HFFc6 (cell line): ENCODE data around the gene KIRREL3. TPM values are rescaled to one million over a fixed set of nuclear protein-coding genes. Genes with fewer than 3 reads are reported as not detected.

Experiments used
- DNase-seq: peaks from one replicate; pipeline ENCODE4 v3.0.0-alpha.2; 2018
- H3K27ac Mint-ChIP-seq: 2 replicates; pipeline ENCODE4 v1.8.0; 2020; ENCODE audit warnings: mild to moderate bottlenecking, mixed read lengths
- H3K27me3 Mint-ChIP-seq: 2 replicates; pipeline ENCODE4 v1.8.0; 2021; ENCODE audit warnings: mild to moderate bottlenecking, moderate library complexity, mixed read lengths; ENCODE audit not compliant: insufficient read depth
- H3K36me3 Mint-ChIP-seq: 2 replicates; pipeline ENCODE4 v1.8.0; 2021; ENCODE audit warnings: low read depth, mixed read lengths
- H3K4me1 Mint-ChIP-seq: 2 replicates; pipeline ENCODE4 v1.8.0; 2020; ENCODE audit warnings: low read depth, mixed read lengths
- H3K4me3 Mint-ChIP-seq: 2 replicates; pipeline ENCODE4 v1.8.0; 2020; ENCODE audit warnings: mild to moderate bottlenecking, moderate library complexity, mixed read lengths
- H3K9me3 Mint-ChIP-seq: 2 replicates; pipeline ENCODE4 v1.8.0; 2020; ENCODE audit warnings: mild to moderate bottlenecking, mixed read lengths
- total RNA-seq, 6 experiments: library from RNA; stranded (reverse); fragmentation: NEBNext Ultra II Directional; extraction: Animal tissue kit (Norgen Biotek cat#: 25700); gene quantifications; 2 replicates in 1 of 6; 3 replicates in 5 of 6; pipeline ENCODE4 v1.2.3, GENCODE V29; 2021
- TF ChIP-seq, protein P1 (sequence below): fragments of 200-600 bp; sonication (generic); IDR thresholded peaks from 2 replicates; pipeline ENCODE4 v1.5.0; 2021; ENCODE audit warnings: antibody characterized with exemption, mild to moderate bottlenecking

KIRREL3 gene
- total RNA-seq, 6 experiments from 2014 or later = 22.2 to 38.2 (median 33.2) TPM

DNA sequence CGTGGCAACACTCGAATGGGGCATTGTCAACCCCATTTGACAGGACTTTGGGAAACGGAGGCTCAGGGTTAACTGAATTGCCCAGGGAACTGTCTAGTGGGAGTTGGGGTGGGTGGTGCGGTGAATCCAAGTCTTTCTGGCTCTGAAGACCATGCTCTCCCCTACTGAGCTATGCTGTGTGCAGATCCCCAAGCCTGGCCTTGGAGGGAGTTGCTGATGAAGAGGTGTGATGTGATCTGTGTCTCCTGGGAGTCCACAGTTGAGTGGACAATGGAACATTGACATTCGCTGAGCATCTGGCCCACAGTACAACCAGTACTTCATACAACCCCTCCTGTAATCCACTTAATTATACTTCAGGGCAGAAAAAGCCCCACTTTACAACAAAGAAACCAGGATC lies 472.9 kb downstream of the KIRREL3 start:
- H3K4me3 Mint-ChIP-seq = no peak overlapping the region
- H3K9me3 Mint-ChIP-seq = no peaks in the 10 kb centered on the region
- peaks cover 14% of the 10 kb centered on the region; the same call in 1 of the 2 replicates for H3K36me3 Mint-ChIP-seq
- H3K27ac Mint-ChIP-seq = no peak overlapping the region
- DNase-seq = no peak
- TF ChIP-seq, protein P1, sequence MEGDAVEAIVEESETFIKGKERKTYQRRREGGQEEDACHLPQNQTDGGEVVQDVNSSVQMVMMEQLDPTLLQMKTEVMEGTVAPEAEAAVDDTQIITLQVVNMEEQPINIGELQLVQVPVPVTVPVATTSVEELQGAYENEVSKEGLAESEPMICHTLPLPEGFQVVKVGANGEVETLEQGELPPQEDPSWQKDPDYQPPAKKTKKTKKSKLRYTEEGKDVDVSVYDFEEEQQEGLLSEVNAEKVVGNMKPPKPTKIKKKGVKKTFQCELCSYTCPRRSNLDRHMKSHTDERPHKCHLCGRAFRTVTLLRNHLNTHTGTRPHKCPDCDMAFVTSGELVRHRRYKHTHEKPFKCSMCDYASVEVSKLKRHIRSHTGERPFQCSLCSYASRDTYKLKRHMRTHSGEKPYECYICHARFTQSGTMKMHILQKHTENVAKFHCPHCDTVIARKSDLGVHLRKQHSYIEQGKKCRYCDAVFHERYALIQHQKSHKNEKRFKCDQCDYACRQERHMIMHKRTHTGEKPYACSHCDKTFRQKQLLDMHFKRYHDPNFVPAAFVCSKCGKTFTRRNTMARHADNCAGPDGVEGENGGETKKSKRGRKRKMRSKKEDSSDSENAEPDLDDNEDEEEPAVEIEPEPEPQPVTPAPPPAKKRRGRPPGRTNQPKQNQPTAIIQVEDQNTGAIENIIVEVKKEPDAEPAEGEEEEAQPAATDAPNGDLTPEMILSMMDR = no peak
- no peaks in the 10 kb centered on the region; the same call in 1 of the 2 replicates for H3K4me1 Mint-ChIP-seq
- H3K27me3 Mint-ChIP-seq = peaks cover 11% of the 10 kb centered on the region

DNA sequence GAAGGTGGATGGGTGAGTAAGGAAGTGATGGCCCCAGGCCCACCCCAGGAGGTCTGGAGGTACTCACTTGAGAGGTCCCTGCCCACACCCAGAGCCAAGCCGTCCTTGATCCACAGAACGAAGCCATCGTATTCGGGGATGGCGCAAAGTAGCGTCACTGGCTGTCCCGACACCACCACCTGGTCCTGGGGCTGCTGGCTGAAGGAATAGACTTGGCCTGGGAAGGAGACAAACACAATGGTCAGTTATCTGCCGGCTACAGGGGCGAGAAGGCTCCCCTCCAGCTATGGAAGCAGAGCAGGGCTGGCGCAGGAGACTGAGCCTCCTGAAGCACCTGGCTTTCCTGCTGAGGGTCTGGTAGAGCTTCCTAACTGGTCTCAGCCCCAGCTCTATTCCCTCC lies 474.1 kb downstream of the KIRREL3 start:
- peaks cover 7% of the 10 kb centered on the region for H3K4me1 Mint-ChIP-seq

DNA sequence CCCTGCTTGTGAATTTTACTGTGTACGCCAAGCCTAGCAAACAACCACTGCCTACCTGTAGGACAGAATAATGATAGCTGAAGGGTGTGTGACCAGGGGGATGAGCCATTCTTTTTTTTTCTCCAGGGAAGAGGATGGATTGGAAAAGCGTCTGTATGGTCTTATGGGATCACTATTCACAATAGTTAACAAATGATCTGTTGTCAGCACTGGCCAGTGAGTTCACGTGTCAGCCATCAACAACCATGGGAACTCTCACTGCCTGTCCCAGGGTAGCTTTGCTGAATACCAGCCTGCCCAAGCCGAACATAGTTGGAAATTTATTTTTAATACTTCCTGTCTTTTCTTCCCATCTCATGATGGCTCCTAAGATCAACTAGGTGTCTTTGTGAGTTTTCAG lies 474.9 kb downstream of the KIRREL3 start:
- TF ChIP-seq, protein P1 = no peak
- Mint-ChIP-seq H3K4me1 (peaks cover 7% of the 10 kb centered on the region), H3K36me3 (peaks cover 25% of the 10 kb centered on the region), H3K27ac (no peak overlapping the region), H3K27me3 (peaks cover 11% of the 10 kb centered on the region), H3K4me3 (no peak overlapping the region), H3K9me3 (no peaks in the 10 kb centered on the region)
- DNase-seq = no peak

More for the DNA sequence above, 474.1 kb downstream of the KIRREL3 start:
- no peak overlapping the region for H3K27ac Mint-ChIP-seq
- no peak for DNase-seq
- TF ChIP-seq, protein P1 = no peak
- no peaks in the 10 kb centered on the region for H3K9me3 Mint-ChIP-seq
- H3K4me3 Mint-ChIP-seq = no peak overlapping the region
- H3K36me3 Mint-ChIP-seq = peaks cover 20% of the 10 kb centered on the region
- H3K27me3 Mint-ChIP-seq = peaks cover 11% of the 10 kb centered on the region

DNA sequence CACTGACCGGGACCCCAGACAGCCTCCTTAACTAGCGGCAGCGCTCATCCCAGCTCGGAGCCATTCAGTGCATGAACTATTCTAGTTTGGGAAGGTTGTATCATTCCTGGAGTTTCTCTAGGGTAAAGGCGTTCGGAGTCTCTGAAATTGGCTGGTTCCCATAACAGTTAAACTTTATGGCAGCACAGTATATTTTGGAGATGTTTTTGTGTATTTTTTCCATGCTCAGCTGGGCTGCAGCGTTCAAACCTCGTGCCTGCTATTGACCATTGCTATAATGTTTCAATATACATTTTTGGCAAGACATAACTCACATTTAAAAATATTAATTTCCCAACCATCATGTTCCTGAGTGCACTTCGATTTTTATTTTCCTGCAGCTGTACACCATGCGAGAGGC lies 475.4 kb downstream of the KIRREL3 start:
- Mint-ChIP-seq H3K36me3 (peaks cover 25% of the 10 kb centered on the region), H3K9me3 (no peaks in the 10 kb centered on the region), H3K27me3 (peaks cover 11% of the 10 kb centered on the region), H3K4me3 (no peak overlapping the region), H3K27ac (no peak overlapping the region), H3K4me1 (peaks cover 7% of the 10 kb centered on the region)
- TF ChIP-seq, protein P1 = no peak
- no peak for DNase-seq

DNA sequence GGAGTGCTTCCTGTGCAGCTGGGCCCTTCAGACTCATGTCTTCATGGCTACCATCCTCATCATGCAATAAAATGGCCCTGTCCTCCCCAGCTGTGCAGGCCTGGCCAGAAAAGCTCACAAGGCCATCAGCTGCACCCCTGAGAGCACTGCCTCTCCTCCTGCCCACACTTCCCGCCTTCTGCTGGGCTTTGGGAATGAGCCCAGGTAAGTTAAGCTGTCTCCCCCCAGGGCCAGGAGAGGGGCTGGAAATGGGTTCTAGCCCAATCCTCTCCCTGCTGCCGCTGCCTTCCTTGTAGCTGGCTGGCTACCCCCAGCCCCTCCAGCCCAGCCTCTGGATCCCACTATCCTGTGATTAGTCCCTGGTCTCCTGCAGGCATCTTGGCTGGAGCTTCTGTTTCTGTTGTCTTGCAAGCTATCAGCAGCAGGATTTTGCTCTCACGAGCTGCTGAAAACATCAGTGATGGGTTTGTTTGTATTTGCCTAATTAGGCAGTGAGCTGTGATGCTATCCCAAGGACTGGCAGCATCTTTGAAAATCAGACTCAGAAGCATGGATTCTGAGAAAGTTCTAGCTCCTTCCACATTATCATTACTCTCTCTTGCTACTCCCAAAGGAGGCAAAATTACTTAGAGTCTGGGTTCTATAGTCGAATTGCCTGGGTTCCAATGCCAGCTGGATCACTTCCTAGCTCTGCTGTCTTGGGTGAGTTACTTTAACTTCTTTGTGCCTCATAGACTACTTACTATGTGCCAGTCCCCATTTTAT lies 476.9 kb downstream of the KIRREL3 start:
- TF ChIP-seq, protein P1 = no peak
- H3K36me3 Mint-ChIP-seq = peaks cover 32% of the 10 kb centered on the region
- no peaks in the 10 kb centered on the region for H3K9me3 Mint-ChIP-seq
- no peak overlapping the region for H3K4me3 Mint-ChIP-seq
- no peak overlapping the region for H3K27ac Mint-ChIP-seq
- peaks cover 8% of the 10 kb centered on the region for H3K27me3 Mint-ChIP-seq
- DNase-seq = no peak
- peaks cover 7% of the 10 kb centered on the region for H3K4me1 Mint-ChIP-seq
